ENCODE data around the gene HHAT.

DNA sequence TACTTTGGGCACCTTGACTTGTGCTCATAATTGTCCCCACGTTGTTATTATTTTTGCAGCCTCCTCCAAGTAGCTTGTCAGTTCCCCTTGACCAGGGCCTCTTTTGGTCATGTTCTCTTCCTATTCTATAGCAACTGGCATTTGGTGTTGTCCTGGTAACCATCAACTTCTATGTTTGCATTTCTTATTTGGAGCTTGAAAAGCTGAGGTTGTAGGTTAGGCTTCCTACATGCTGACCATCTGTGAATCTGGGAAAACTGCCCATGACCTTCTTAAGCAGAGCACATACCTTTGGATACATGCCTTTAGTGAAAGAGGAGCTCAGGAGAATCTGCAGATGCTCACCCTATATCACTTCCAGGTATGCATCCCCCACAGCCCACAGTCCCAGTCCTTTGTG, 160.8 kb downstream of the HHAT start:
- TF ChIP-seq EZH2 (optimal IDR thresholded peaks at IDR 0.05; ENCODE audit: low read depth, low read length), result no peak
- TF ChIP-seq CTCF (IDR thresholded peaks at IDR 0.05; ENCODE audit: low read length), result no peak
- no peak for TF ChIP-seq EZH2phosphoT487 (IDR thresholded peaks at IDR 0.05; ENCODE audit: low read length)

Measured in MM.1S (cell line).